NK-92 (cell line): ENCODE data around the gene SDK1.

Source experiments
- DNase-seq: peaks from one replicate; lab custom pipeline; 2025; ENCODE audit not compliant: unreplicated experiment; lab: John Stamatoyannopoulos, UW

Gene SDK1

DNA sequence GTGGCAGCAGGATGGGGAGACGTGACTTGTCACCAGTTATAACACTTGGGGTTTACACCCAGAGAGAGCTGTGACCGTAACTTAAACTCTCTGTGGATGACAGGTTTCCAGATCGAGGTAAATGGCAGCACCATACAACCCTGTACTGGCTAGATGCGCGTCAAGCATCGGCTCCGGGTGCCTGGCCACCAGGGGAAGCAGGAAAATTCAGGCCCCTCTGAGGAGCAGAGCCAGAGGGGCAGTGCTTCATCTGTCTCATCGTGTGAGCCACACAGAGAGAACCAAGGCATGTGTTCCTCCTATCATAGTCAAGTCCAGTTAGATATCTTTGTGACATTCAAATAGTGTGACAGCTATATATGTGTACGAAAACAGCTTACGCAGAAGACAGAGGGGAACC is 728.9 kb downstream of the SDK1 start:
- no peak for DNase-seq

DNA sequence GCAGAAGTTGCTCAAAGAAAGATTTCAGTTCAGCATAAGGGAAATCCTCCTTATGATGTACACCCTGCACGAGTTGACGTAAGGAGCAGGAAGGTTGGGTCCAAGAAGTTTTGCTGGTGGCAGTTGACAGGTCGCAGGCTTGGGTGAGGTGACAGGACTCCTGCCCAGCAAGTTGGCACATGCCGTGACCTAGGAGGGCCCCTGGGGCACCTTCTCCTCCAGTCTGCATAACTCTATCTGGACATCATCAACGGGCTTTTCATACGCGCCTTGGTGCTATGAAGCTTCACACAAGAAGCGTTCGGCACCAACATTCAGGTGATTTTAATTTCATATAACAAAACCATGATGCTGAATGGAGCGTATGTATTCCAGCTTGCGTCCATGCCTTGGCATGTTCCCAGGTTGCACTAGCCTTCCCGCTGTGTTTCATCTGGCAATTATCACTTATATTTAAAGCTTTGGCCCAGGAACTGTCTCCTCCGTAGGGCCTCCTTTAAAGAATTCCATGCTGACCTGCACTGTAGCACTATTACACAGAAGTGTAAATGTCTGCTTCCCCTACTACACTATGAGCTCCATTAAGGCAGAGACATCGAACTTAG is 729.4 kb downstream of the SDK1 start:
- DNase-seq, result no peak

DNA sequence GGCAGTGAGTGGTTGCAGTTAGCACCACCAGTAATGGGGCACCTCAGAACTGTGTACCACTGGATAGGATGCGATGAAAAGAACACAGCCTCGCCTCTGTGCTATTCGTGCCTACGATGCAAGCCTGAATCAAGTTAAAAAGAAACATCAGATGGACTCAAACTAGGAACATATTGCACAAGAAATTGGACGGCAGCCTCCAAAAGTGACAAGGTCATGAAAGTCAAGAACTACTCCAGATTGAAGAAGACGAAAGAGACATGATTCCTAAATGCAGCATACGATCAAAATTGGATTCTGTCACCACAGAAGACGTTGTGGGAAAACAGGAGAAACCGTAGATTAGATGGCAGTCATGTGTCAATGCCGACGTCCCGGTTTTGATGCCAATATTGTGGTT is 732.9 kb downstream of the SDK1 start:
- DNase-seq, result no peak

DNA sequence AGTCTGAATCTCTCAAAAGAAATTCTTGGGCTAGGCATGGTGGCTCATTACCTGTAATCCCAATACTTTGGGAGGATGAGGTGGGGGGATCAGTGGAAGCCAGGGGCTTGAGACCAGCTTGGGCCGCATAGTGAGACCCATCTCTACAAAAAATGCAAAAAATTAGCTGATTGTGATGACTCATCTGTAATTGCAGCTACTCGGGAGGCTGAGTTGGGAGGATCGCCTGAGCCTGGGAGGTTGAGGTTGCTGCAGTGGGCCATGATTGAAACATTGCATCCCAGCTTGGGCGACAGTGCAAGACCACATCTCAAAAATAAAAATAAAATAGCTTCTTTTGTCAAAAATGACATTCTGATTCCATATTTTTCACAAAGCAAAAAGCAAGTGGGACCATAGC is 736.3 kb downstream of the SDK1 start:
- no peak for DNase-seq

DNA sequence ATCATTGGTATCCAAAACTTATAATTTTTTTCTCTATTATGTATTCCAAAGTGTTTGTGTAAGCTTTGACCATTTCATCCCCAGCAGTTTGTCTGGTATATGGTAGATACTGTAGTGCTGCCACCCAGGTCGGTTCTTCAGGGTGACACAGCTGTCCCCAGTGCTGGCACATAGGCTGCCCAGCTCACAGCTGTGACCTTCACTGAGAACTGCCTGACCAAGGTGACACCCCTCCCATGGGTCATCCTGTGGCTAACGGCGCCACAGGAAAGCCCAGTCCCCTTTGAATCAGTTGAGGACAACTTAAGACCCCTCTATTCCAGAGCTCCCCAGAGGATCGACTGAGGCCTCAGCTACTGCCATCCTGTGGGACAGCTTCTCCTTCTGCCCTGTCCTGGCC is 736.8 kb downstream of the SDK1 start:
- no peak for DNase-seq

GRCh38 chr7:4040109-4040928 is 739.3 kb downstream of the SDK1 start:
- no peak for DNase-seq

DNA sequence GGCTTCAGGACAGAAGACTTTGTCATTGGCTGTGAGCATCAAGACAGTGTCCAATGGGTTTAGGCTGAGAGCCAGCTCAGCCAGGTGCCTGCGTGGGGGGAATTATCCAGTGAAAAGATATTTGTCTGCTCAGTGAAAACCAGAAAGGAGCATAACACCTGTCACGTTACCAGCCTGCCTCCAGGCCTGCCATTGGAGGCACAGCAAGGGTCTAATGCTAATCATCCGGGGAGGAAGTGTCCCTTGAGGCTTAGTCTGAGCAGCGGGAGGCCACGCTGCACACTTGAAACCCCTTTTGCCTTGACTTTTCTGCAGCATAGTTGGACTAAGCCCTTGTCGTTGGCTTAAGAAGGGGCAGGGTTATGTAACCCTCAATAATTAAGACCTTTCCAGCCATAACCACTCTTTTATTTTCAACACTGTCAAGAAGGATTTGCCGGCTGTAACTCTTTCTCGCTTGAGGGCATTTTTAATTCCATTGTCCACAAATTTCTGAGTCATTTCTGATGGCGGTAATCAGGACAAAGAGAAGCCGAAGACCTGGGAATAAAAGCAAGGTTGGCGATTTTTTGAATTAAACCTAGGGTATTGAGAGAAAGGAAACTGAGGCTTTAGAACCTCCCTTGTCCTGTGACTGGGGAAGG is 741.5 kb downstream of the SDK1 start:
- no peak for DNase-seq

DNA sequence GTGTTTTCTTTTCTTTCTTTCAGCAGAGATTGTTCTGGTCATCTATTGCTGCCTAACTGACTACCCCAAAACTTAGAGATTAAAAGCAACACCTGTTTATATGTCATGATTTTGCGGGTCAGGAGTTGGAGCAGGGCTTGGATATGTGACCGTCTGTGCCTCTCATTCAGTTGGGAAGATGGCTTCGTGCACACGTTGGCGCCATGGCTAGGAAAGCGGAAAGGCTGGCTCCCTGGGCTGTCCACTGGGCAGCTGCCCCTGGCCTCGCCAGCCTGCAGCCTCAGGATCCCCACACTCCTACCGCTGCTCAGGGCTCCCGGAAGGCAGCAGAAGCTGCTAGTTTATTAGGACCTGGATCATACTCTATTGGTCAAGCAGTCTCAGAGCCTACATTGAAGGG is 742.9 kb downstream of the SDK1 start:
- no peak for DNase-seq

- no peak for DNase-seq
Measured at GRCh38 chr7:4045450-4045849, 744.4 kb downstream of the SDK1 start.

DNA sequence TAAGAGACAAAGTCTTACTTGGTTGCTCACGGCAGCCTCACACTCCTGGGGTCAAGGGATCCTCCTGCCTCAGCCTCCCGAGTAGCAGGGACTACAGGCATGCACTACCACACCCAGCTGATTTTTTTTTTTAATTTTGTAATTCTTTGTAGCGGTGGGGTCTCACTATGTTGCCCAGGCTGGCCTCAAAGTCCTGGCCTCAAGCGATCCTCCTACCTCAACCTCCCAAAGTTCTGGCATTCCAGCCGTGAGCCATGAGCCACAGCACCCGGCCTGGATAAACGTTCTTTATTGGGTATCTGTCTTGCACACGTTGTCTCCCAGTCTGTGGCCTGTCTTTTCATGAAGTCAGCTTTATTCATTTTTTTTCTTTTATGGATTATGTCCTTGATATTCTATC is 744.9 kb downstream of the SDK1 start:
- no peak for DNase-seq

GRCh38 chr7:4048336-4048735 is 747.3 kb downstream of the SDK1 start:
- DNase-seq, result no peak

DNA sequence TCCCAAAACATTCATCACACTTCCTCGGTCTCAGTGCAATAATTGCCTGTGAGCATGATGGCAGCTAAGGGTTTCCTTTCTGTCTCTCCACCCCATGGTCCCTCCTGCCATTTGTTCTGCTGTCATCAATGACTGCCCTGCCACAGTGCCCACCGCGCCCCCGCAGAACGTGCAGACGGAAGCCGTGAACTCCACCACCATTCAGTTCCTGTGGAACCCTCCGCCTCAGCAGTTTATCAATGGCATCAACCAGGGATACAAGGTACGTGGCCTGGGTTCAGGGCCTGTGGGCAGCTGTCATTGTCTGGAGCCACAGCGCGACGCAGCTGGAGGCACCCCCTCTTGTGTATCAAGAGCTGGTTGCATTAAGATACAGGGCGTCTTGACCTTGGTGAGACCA is 748.1 kb downstream of the SDK1 start:
- no peak for DNase-seq

- DNase-seq, result no peak
Measured at GRCh38 chr7:4050126-4050660, 749.1 kb downstream of the SDK1 start.

DNA sequence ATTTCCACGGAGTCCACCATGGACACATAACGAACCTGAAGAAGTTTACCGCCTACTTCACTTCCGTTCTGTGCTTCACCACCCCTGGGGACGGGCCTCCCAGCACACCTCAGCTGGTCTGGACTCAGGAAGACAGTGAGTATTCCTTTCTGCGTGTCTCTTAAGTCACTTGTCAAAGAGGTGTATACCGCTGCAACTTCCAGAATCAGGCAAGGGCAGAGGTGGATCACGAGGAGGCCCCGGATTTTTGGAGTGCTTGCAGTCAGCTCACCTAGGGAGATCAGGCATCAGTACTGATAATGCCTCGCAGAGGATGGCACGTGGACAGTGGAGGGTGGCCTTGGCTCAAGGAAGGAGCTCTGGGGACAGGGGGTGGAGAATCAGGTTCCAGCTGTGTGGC is 750.6 kb downstream of the SDK1 start:
- DNase-seq, result no peak

DNA sequence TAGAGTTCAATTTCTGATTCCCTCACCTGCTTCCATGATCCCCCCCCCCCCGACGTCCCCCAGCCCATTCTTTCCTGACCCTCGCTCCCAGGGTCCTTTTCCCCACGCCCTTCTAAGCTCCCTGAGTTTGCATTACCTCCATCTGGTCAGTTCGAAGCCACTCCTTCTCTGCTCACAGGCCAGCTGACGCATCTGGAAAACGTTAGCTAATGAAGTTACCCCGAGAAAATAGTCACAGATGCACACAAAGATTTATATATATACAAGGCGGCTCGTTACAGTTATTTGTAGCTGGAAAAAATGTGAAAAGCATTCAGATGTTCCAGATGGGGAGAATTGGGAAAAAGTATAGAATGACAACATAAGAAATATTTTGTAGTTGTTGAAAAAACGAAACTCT is 751.1 kb downstream of the SDK1 start:
- no peak for DNase-seq

DNA sequence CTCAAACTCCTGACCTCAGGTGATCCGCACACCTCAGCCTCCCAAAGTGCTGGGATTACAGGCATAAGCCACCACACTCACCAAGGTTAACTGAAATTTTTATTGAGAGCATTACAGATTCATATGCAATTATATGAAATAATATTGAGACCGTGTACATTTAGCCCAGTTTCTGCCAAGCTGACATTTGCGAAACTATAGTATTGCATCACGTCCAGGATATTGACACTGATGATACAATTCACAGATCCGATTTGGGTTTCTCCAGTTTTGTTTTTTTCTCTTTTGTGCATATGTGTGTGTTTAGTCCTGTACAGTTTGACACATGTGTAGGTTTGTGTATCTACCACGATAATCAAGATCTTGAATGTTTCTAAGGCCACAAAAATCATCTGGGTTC is 753.1 kb downstream of the SDK1 start:
- DNase-seq, result no peak

DNA sequence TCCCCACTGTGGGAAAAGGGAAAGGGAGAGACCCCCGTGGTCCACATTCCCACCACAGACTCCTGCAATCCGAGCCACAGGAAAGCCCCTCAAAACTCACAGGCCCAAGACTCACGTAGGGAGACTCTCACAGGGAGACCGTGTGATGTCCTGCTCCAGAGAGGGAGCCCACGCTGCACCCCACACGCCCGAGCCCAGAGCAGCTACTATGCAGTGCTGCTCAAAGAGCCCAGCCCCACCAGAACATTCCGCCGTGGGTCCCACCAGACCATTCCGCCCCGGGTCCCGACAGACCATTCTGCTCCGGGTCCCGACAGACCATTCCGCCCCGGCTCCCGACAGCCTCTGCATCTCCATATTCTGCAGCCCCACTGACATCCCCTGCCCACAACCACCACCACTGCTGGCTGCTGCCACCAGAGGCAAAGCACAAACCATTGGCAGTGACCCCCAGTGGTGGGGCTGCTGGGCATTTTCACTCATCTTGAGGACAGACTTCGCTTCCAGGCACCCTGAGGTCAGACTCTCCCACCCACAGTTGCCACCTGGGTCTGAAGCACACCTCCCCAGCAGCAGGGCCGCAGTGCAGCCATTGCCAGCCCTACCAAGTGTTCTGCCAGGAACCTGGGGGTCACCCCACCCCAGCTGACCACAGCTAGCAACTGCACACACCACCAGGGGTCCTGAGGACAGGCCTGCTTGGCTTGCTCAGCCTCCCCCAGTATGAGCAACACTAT is 755.7 kb downstream of the SDK1 start:
- no peak for DNase-seq

DNA sequence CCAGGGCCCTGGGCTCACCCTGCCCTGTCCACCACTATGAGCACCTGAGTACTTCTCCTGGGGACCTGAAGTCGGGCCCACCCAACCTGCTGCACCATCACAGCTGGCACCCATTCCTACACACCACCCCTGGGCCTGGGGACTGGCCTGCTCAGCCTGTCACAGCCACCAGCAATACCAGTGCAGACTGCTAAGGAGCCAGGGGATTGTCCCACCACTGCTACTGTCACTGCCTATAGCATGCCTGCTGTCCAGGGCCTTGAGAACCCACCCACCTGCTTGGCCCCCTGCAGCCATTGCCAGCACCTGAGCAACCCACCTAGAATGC is 756.2 kb downstream of the SDK1 start:
- no peak for DNase-seq

GRCh38 chr7:4058158-4058557 is 757.1 kb downstream of the SDK1 start:
- DNase-seq, result no peak

GRCh38 chr7:4065190-4065589 is 764.1 kb downstream of the SDK1 start:
- no peak for DNase-seq

- DNase-seq, result no peak
Measured at GRCh38 chr7:4066206-4066605, 765.2 kb downstream of the SDK1 start.
